ENCODE measurements around the gene FBXL20.

DNA sequence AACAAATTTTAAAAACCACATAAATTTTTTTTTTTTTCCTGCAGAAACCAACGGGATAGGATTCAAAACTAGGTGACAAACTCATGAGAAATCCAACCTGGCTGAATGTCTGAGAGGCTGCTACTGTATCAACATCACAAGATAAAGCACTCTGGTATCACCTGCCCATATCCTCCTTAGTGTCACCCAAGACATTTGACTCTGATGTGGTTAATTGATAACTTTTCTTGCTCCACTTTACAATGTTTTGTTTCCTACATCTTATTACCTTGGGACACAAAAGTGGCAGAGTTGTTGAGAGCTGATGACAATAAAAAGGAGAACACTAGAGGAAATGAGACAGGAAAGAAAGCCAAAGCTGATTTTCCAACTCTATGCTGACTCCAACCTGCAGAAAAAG lies 4.0 kb upstream of the FBXL20 start:
- TF ChIP-seq, protein P1, sequence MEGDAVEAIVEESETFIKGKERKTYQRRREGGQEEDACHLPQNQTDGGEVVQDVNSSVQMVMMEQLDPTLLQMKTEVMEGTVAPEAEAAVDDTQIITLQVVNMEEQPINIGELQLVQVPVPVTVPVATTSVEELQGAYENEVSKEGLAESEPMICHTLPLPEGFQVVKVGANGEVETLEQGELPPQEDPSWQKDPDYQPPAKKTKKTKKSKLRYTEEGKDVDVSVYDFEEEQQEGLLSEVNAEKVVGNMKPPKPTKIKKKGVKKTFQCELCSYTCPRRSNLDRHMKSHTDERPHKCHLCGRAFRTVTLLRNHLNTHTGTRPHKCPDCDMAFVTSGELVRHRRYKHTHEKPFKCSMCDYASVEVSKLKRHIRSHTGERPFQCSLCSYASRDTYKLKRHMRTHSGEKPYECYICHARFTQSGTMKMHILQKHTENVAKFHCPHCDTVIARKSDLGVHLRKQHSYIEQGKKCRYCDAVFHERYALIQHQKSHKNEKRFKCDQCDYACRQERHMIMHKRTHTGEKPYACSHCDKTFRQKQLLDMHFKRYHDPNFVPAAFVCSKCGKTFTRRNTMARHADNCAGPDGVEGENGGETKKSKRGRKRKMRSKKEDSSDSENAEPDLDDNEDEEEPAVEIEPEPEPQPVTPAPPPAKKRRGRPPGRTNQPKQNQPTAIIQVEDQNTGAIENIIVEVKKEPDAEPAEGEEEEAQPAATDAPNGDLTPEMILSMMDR (IDR thresholded peaks at IDR 0.05) = no peak
- no peak for TF ChIP-seq EP300 (IDR thresholded peaks at IDR 0.05; ENCODE audit: low read depth)
